Stomach (tissue), 4 donors: ENCODE results near the gene PRKCZ.

Experiments
- EP300 ChIP-seq: sonication (generic); formaldehyde crosslinking; IDR thresholded peaks from one replicate; pipeline ENCODE4 v1.6.1; 2017; ENCODE audit warnings: antibody characterized with exemption
- TF ChIP-seq, protein P1 (sequence below), 7 experiments: fragments of 450-650 bp in 4 of 7; fragments of 200-600 bp in 3 of 7; sonication (generic) in 3 of 7; IDR thresholded peaks; one replicate each; pipeline ENCODE4 v1.5.1; 2016 to 2019; ENCODE audit warnings: antibody characterized with exemption in 7 of 7, control low read depth in 2 of 7, mild to moderate bottlenecking in 1 of 7

DNA sequence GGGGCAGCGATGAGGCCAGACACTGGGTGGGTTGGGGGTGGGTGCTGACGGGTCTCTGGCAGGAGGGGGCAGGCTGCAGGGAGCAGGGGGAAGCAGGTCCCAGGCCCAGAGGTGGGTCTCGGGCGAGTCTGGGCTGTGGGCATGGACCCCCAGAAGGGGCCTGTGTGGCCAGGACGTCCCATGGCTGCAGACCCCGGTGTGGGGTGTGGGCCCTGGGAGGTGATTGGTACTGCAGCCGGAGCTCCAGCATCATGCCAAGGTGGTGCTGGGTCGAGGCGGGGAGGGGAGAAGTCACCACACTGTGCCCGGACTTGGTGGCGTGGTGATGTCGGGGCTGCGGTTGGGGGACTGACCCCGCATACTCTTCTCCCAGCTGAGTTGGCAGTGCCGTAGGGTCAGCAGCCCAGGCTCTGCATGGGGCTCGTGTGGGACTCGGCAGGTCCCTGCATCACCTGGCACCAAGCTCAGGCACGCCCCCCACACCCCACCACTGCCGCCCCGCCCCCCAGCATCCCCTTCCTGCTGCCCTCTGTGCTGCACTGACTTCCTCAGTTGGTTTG is 31.2 kb downstream of the PRKCZ start:
- TF ChIP-seq, protein P1, sequence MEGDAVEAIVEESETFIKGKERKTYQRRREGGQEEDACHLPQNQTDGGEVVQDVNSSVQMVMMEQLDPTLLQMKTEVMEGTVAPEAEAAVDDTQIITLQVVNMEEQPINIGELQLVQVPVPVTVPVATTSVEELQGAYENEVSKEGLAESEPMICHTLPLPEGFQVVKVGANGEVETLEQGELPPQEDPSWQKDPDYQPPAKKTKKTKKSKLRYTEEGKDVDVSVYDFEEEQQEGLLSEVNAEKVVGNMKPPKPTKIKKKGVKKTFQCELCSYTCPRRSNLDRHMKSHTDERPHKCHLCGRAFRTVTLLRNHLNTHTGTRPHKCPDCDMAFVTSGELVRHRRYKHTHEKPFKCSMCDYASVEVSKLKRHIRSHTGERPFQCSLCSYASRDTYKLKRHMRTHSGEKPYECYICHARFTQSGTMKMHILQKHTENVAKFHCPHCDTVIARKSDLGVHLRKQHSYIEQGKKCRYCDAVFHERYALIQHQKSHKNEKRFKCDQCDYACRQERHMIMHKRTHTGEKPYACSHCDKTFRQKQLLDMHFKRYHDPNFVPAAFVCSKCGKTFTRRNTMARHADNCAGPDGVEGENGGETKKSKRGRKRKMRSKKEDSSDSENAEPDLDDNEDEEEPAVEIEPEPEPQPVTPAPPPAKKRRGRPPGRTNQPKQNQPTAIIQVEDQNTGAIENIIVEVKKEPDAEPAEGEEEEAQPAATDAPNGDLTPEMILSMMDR (IDR thresholded peaks at IDR 0.05) = no peak
- TF ChIP-seq EP300 = no peak
